NT2/D1 (cell line): ENCODE results near the gene ZBTB49.

ENCODE experiments used
- DNase-seq: peaks from one replicate; pipeline ENCODE4 v3.0.0-alpha.2; 2011; ENCODE audit warnings: low read depth, low spot score
- H3K27me3 ChIP-seq: 2 replicates; pipeline ENCODE4 v1.6.0; 2011; ENCODE audit warnings: mild to moderate bottlenecking; ENCODE audit not compliant: insufficient read length, insufficient read depth
- H3K36me3 ChIP-seq: 2 replicates; pipeline ENCODE4 v1.6.1; 2011; ENCODE audit warnings: mild to moderate bottlenecking, low read length, mixed read lengths; ENCODE audit not compliant: insufficient read depth, insufficient read length
- H3K4me1 ChIP-seq: 2 replicates; pipeline ENCODE4 v1.5.1; 2011; ENCODE audit not compliant: insufficient read depth, insufficient read length
- H3K4me3 ChIP-seq: 2 replicates; pipeline ENCODE4 v1.5.1; 2011; ENCODE audit warnings: low read depth; ENCODE audit not compliant: insufficient read length
- H3K9ac ChIP-seq: 2 replicates; pipeline ENCODE4 v1.6.0; 2011; ENCODE audit warnings: low read depth; ENCODE audit not compliant: insufficient read length
- H3K9me3 ChIP-seq: 2 replicates; pipeline ENCODE4 v1.5.1; 2011; ENCODE audit warnings: mild to moderate bottlenecking, low read length; ENCODE audit not compliant: insufficient read depth
- SUZ12 ChIP-seq: IDR thresholded peaks from 2 replicates; pipeline ENCODE4 v1.6.1; 2011; ENCODE audit not compliant: insufficient read length, insufficient read depth; ENCODE audit errors: extremely low read depth
- YY1 ChIP-seq: IDR thresholded peaks from 2 replicates; pipeline ENCODE4 v1.6.1; 2011; ENCODE audit not compliant: insufficient read length, insufficient read depth
- ZNF274 ChIP-seq: IDR thresholded peaks from 2 replicates; pipeline ENCODE4 v1.6.1; 2011; ENCODE audit warnings: mild to moderate bottlenecking, low read depth, low read length

The ZBTB49 gene

GRCh38 chr4:4325321-4325720, 35.3 kb downstream of the ZBTB49 start:
- H3K27me3 ChIP-seq, result no peaks in the 10 kb centered on the region
- no peak for DNase-seq
- no peak overlapping the region for H3K4me3 ChIP-seq
- TF ChIP-seq SUZ12, result no peak
- TF ChIP-seq ZNF274, result no peak
- TF ChIP-seq YY1, result no peak
- no peak overlapping the region for H3K9ac ChIP-seq
- H3K9me3 ChIP-seq, result peaks cover 8% of the 10 kb centered on the region; the same call in 1 of the 2 replicates
- peaks cover 2% of the 10 kb centered on the region for H3K4me1 ChIP-seq
- peaks cover 24% of the 10 kb centered on the region for H3K36me3 ChIP-seq

- no peaks in the 10 kb centered on the region for H3K27me3 ChIP-seq
- no peak overlapping the region for H3K4me3 ChIP-seq
- H3K9ac ChIP-seq, result no peak overlapping the region
- H3K4me1 ChIP-seq, result peaks cover 2% of the 10 kb centered on the region
- peaks cover 16% of the 10 kb centered on the region for H3K36me3 ChIP-seq
- TF ChIP-seq SUZ12 (no peak), YY1 (no peak), ZNF274 (no peak)
- DNase-seq, result no peak
- H3K9me3 ChIP-seq, result peaks cover 8% of the 10 kb centered on the region; the same call in 1 of the 2 replicates
Measured at GRCh38 chr4:4326166-4326565, 36.1 kb downstream of the ZBTB49 start.

GRCh38 chr4:4327652-4328121, 37.6 kb downstream of the ZBTB49 start:
- TF ChIP-seq SUZ12 (no peak), YY1 (no peak), ZNF274 (no peak)
- H3K36me3 ChIP-seq, result peaks cover 1% of the 10 kb centered on the region
- peaks cover 8% of the 10 kb centered on the region; the same call in 1 of the 2 replicates for H3K9me3 ChIP-seq
- peaks cover 2% of the 10 kb centered on the region for H3K4me1 ChIP-seq
- H3K9ac ChIP-seq, result no peak overlapping the region
- peak; percentile 40 for DNase-seq
- no peaks in the 10 kb centered on the region for H3K27me3 ChIP-seq
- no peak overlapping the region for H3K4me3 ChIP-seq

GRCh38 chr4:4328206-4328605, 38.2 kb downstream of the ZBTB49 start:
- Histone ChIP-seq H3K9me3 (peaks cover 8% of the 10 kb centered on the region; the same call in 1 of the 2 replicates), H3K27me3 (no peaks in the 10 kb centered on the region), H3K9ac (no peak overlapping the region), H3K4me1 (peaks cover 2% of the 10 kb centered on the region), H3K4me3 (no peak overlapping the region), H3K36me3 (no peaks in the 10 kb centered on the region)
- TF ChIP-seq ZNF274 (no peak), SUZ12 (no peak), YY1 (no peak)
- DNase-seq, result no peak

GRCh38 chr4:4328840-4329239, 38.8 kb downstream of the ZBTB49 start:
- H3K9me3 ChIP-seq, result peaks cover 8% of the 10 kb centered on the region; the same call in 1 of the 2 replicates
- peaks cover 2% of the 10 kb centered on the region for H3K4me1 ChIP-seq
- H3K27me3 ChIP-seq, result no peaks in the 10 kb centered on the region
- no peak overlapping the region for H3K9ac ChIP-seq
- H3K36me3 ChIP-seq, result no peaks in the 10 kb centered on the region
- TF ChIP-seq ZNF274 (no peak), SUZ12 (no peak), YY1 (no peak)
- H3K4me3 ChIP-seq, result no peak overlapping the region
- DNase-seq, result no peak

- peaks cover 2% of the 10 kb centered on the region for H3K4me1 ChIP-seq
Measured at GRCh38 chr4:4329496-4329895, 39.4 kb downstream of the ZBTB49 start.

GRCh38 chr4:4330794-4331193, 40.7 kb downstream of the ZBTB49 start:
- no peak overlapping the region for H3K9ac ChIP-seq
- TF ChIP-seq SUZ12, result no peak
- TF ChIP-seq YY1, result no peak
- no peak for TF ChIP-seq ZNF274
- no peak overlapping the region for H3K4me3 ChIP-seq
- H3K4me1 ChIP-seq, result peaks cover 2% of the 10 kb centered on the region
- no peaks in the 10 kb centered on the region for H3K36me3 ChIP-seq
- peaks cover 11% of the 10 kb centered on the region for H3K27me3 ChIP-seq
- 0 out of 2 replicates have a peak, but pooled peaks cover 2% of the 10 kb centered on the region for H3K9me3 ChIP-seq
- no peak for DNase-seq

More at GRCh38 chr4:4329496-4329895, 39.4 kb downstream of the ZBTB49 start:
- no peak for DNase-seq
- no peak overlapping the region for H3K9ac ChIP-seq
- peaks cover 5% of the 10 kb centered on the region for H3K27me3 ChIP-seq
- H3K9me3 ChIP-seq, result peaks cover 8% of the 10 kb centered on the region; the same call in 1 of the 2 replicates
- H3K36me3 ChIP-seq, result no peaks in the 10 kb centered on the region
- H3K4me3 ChIP-seq, result no peak overlapping the region
- no peak for TF ChIP-seq YY1
- TF ChIP-seq SUZ12, result no peak
- no peak for TF ChIP-seq ZNF274

GRCh38 chr4:4332529-4332928, 42.5 kb downstream of the ZBTB49 start:
- Histone ChIP-seq H3K9ac (no peak overlapping the region), H3K27me3 (peaks cover 11% of the 10 kb centered on the region), H3K4me3 (no peak overlapping the region), H3K9me3 (no peaks in the 10 kb centered on the region), H3K4me1 (peaks cover 2% of the 10 kb centered on the region), H3K36me3 (no peaks in the 10 kb centered on the region)
- no peak for DNase-seq
- TF ChIP-seq ZNF274 (no peak), YY1 (no peak)
